Measurements from ENCODE around the gene NUDT3.

The NUDT3 gene

DNA sequence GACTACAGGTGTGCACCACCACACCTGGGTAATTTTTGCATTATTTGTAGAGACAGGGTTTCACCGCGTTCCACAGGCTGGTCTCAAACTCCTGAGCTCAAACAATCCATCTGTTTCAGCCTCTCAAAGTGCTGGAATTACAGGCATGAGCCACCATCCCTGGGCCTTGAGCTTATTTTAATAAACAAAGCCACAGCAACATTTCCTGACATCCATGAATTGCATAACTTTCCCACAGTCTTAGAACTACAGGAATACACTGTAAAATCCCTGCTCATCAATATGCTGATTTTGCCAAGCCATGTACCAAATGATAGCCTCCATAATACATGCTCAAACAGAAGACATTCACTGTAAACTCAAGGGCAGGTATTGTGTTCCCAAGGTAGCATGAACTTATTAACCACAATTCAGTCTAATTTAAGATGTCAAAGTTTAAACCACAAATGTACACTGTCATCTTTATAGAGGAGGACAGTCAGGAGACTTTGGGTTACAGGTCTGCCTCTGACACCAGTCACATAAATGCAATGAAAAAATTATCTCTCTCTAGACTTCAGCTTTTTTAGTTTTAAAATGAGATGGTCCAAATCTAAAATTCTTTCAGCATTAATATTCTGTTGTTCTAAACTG is 40.0 kb downstream of the NUDT3 start:
- Histone ChIP-seq H3K4me3 (ENCODE audit: low read length) (no peak overlapping the region), H3K9me3 (ENCODE audit: insufficient read depth, low read length) (no peaks in the 10 kb centered on the region), H3K4me2 (ENCODE audit: low read length) (no peak overlapping the region), H3K36me3 (replicated peaks; ENCODE audit: low read depth, low read length) (no peaks in the 10 kb centered on the region), H3K79me2 (ENCODE audit: low read length) (peaks cover 11% of the 10 kb centered on the region), H3K27me3 (ENCODE audit: low read depth, low read length) (no peaks in the 10 kb centered on the region), H4K20me1 (ENCODE audit: insufficient read depth, low read length) (0 out of 2 replicates have a peak, but pooled peaks cover 2% of the 10 kb centered on the region), H3K4me1 (ENCODE audit: low read length) (no peaks in the 10 kb centered on the region), H2AFZ (ENCODE audit: low read depth, low read length) (no peak overlapping the region), H3K9ac (ENCODE audit: low read length) (no peak overlapping the region), H3K27ac (ENCODE audit: low read length) (no peak overlapping the region)
- TF ChIP-seq, protein P1, sequence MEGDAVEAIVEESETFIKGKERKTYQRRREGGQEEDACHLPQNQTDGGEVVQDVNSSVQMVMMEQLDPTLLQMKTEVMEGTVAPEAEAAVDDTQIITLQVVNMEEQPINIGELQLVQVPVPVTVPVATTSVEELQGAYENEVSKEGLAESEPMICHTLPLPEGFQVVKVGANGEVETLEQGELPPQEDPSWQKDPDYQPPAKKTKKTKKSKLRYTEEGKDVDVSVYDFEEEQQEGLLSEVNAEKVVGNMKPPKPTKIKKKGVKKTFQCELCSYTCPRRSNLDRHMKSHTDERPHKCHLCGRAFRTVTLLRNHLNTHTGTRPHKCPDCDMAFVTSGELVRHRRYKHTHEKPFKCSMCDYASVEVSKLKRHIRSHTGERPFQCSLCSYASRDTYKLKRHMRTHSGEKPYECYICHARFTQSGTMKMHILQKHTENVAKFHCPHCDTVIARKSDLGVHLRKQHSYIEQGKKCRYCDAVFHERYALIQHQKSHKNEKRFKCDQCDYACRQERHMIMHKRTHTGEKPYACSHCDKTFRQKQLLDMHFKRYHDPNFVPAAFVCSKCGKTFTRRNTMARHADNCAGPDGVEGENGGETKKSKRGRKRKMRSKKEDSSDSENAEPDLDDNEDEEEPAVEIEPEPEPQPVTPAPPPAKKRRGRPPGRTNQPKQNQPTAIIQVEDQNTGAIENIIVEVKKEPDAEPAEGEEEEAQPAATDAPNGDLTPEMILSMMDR (IDR thresholded peaks at IDR 0.05; ENCODE audit: low read depth, low read length) = no peak

DNA sequence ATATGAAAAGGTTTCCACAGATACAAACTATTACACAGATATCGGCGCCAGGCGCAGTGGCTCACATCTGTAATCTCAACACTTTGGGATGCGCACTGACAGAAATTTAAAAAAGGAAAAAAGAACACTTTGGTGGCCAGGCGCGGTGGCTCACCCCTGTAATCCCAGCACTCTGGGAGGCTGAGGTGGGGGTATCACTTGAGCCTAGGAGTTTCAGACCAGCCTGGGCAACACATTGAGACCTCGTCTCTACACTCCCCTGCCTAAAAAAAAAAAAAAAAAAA is 41.6 kb downstream of the NUDT3 start:
- Histone ChIP-seq H4K20me1 (ENCODE audit: insufficient read depth, low read length) (0 out of 2 replicates have a peak, but pooled peaks cover 6% of the 10 kb centered on the region), H3K4me2 (ENCODE audit: low read length) (no peak overlapping the region), H3K9ac (ENCODE audit: low read length) (no peak overlapping the region), H3K27ac (ENCODE audit: low read length) (no peak overlapping the region), H3K79me2 (ENCODE audit: low read length) (peaks cover 15% of the 10 kb centered on the region), H2AFZ (ENCODE audit: low read depth, low read length) (no peak overlapping the region), H3K4me3 (ENCODE audit: low read length) (no peak overlapping the region), H3K27me3 (ENCODE audit: low read depth, low read length) (no peaks in the 10 kb centered on the region), H3K4me1 (ENCODE audit: low read length) (no peaks in the 10 kb centered on the region), H3K9me3 (ENCODE audit: insufficient read depth, low read length) (no peaks in the 10 kb centered on the region), H3K36me3 (replicated peaks; ENCODE audit: low read depth, low read length) (no peaks in the 10 kb centered on the region)
- TF ChIP-seq, protein P1 (IDR thresholded peaks at IDR 0.05; ENCODE audit: low read depth, low read length) = no peak
- no peak for TF ChIP-seq EZH2phosphoT487 (IDR thresholded peaks at IDR 0.05; ENCODE audit: low read depth)

DNA sequence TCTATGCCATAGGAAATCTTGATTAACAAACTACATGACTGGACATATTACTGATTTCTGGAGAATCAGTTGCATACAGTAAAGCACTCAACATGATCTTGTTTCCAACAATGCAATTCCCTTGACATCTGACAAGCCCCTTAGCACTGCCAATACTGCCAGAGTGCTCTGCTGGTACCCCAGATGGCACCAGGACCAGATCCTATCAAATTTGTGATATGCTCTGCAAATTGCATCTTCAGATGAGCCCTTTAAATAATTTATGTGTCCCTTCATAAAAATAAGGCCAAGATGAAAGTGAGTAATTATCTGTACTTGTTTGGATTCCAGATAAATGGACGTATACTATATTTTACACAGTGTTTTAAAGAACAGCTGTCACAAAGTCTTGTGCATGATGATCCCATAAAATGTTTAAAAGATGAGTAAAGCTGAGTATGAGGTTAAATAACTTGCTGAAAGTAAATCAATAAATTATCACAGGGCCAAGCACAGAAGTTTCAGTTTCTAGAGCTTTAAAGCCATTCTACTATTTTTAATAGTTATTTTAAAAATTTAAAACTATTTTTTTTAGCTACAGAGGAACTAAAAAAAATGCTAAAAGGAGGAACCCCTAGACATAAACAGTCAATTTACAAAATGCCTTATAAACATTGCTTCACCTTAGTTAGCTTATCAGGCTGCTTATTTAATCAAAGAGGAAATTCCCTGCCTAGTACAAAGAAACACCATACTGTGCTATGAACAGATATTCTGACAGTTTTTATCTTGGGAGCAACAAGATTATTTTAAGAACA is 42.1 kb downstream of the NUDT3 start:
- peaks cover 15% of the 10 kb centered on the region; the same call in 1 of the 2 replicates for H3K79me2 ChIP-seq (ENCODE audit: low read length)
- no peaks in the 10 kb centered on the region for H3K4me1 ChIP-seq (ENCODE audit: low read length)
- TF ChIP-seq, protein P1 (IDR thresholded peaks at IDR 0.05; ENCODE audit: low read depth, low read length) = no peak
- no peak for TF ChIP-seq EZH2phosphoT487 (IDR thresholded peaks at IDR 0.05; ENCODE audit: low read depth)
- H3K9me3 ChIP-seq (ENCODE audit: insufficient read depth, low read length) = no peaks in the 10 kb centered on the region
- no peak overlapping the region for H3K9ac ChIP-seq (ENCODE audit: low read length)
- no peak overlapping the region for H3K27ac ChIP-seq (ENCODE audit: low read length)
- H3K4me2 ChIP-seq (ENCODE audit: low read length) = no peak overlapping the region
- no peaks in the 10 kb centered on the region for H3K27me3 ChIP-seq (ENCODE audit: low read depth, low read length)
- H3K4me3 ChIP-seq (ENCODE audit: low read length) = no peak overlapping the region
- H3K36me3 ChIP-seq (replicated peaks; ENCODE audit: low read depth, low read length) = no peaks in the 10 kb centered on the region
- no peak overlapping the region for H2AFZ ChIP-seq (ENCODE audit: low read depth, low read length)
- H4K20me1 ChIP-seq (ENCODE audit: insufficient read depth, low read length) = 0 out of 2 replicates have a peak, but pooled peaks cover 6% of the 10 kb centered on the region

DNA sequence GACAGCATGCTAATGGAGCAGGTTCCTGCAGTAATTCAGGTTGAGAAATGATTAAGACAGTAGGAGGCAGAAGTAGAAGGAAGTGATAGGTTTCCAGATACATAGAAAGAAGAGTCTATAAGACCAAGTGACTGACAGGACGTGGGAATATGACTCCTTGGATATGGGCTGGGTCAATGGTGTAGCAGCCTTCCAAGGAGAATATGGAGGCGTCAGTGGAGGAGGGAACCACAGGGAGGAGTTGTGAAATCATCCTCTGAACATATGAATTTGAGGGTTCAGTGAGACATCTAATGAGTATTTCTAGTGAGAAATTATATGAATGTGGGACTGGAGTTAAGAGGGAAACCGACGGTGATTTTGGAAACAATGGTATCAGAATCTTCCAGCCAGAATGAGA is 43.3 kb downstream of the NUDT3 start:
- TF ChIP-seq, protein P1 (IDR thresholded peaks at IDR 0.05; ENCODE audit: low read depth, low read length) = no peak
- TF ChIP-seq EZH2phosphoT487 (IDR thresholded peaks at IDR 0.05; ENCODE audit: low read depth) = no peak
- no peak overlapping the region for H3K9ac ChIP-seq (ENCODE audit: low read length)
- H4K20me1 ChIP-seq (ENCODE audit: insufficient read depth, low read length) = 0 out of 2 replicates have a peak, but pooled peaks cover 7% of the 10 kb centered on the region
- H2AFZ ChIP-seq (ENCODE audit: low read depth, low read length) = no peak overlapping the region
- H3K79me2 ChIP-seq (ENCODE audit: low read length) = peaks cover 15% of the 10 kb centered on the region; the same call in 1 of the 2 replicates
- H3K4me2 ChIP-seq (ENCODE audit: low read length) = no peak overlapping the region
- H3K4me3 ChIP-seq (ENCODE audit: low read length) = no peak overlapping the region
- no peak overlapping the region for H3K27ac ChIP-seq (ENCODE audit: low read length)
- H3K4me1 ChIP-seq (ENCODE audit: low read length) = no peaks in the 10 kb centered on the region
- no peaks in the 10 kb centered on the region for H3K36me3 ChIP-seq (replicated peaks; ENCODE audit: low read depth, low read length)
- H3K27me3 ChIP-seq (ENCODE audit: low read depth, low read length) = no peaks in the 10 kb centered on the region
- H3K9me3 ChIP-seq (ENCODE audit: insufficient read depth, low read length) = no peaks in the 10 kb centered on the region

Measured in OCI-LY3 (cell line).